Ectodermal cell (in vitro differentiated cells): Measurements from ENCODE around the gene CEP131.

Experiments used
- H3K27ac ChIP-seq: 2 replicates; pipeline ENCODE4 v1.7.0; 2013; ENCODE audit warnings: mild to moderate bottlenecking, low read depth, low read length; ENCODE audit not compliant: insufficient read depth, poor library complexity, severe bottlenecking
- H3K27me3 ChIP-seq: 2 replicates; pipeline ENCODE4 v1.7.0; 2013; ENCODE audit warnings: mild to moderate bottlenecking, low read length; ENCODE audit not compliant: insufficient read depth, control insufficient read depth, poor library complexity, severe bottlenecking
- H3K36me3 ChIP-seq: one replicate; pipeline ENCODE4 v1.7.0; 2013; ENCODE audit warnings: low read length; ENCODE audit not compliant: control insufficient read depth, insufficient read depth
- H3K4me1 ChIP-seq: one replicate; pipeline ENCODE4 v1.7.0; 2013; ENCODE audit warnings: low read length; ENCODE audit not compliant: control insufficient read depth, insufficient read depth
- H3K4me3 ChIP-seq: 2 replicates; pipeline ENCODE4 v1.7.0; 2013; ENCODE audit warnings: low read depth, low read length, control low read depth; ENCODE audit not compliant: insufficient read depth
- H3K9me3 ChIP-seq: 2 replicates; pipeline ENCODE4 v1.7.0; 2013; ENCODE audit warnings: mild to moderate bottlenecking, low read length, moderate library complexity; ENCODE audit not compliant: control insufficient read depth
- WGBS, 2 experiments: methylation state at CpG; one replicate each; pipeline ENCODE4 v1.1.7; 2013; ENCODE audit warnings: missing lambda C conversion rate in 2 of 2; 5-methylcytosine and 5-hydroxymethylcytosine counted together

Gene CEP131

GRCh38 chr17:81223762-81224130 is 981 bp upstream of the CEP131 start:
- peaks cover 11% of the 10 kb centered on the region for H3K4me1 ChIP-seq
- H3K27me3 ChIP-seq, result peaks cover 6% of the 10 kb centered on the region
- no peak overlapping the region for H3K4me3 ChIP-seq
- no peaks in the 10 kb centered on the region for H3K9me3 ChIP-seq
- no peak overlapping the region for H3K27ac ChIP-seq
- WGBS, 2 experiments, result 76 to 78% methylated on average over 11 of the region's 11 CpGs
- H3K36me3 ChIP-seq, result no peaks in the 10 kb centered on the region

DNA sequence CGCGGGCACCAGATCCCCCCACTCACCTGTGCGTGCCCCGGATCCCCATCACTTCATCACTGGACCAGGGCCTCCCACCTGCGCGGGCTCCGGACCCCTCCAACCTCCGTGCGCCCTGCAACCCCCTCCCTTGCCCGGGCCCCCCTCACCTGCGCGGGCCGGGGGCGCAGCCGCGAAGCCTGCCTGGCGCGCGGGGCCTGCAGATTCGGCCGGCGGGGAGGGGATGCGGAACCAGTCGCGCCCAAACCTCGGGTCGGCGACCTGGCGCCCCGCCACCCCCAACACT is 202 bp downstream of the CEP131 start:
- Histone ChIP-seq H3K36me3 (no peaks in the 10 kb centered on the region), H3K9me3 (no peaks in the 10 kb centered on the region), H3K27me3 (peaks cover 6% of the 10 kb centered on the region), H3K4me1 (peaks cover 11% of the 10 kb centered on the region), H3K4me3 (peak overlapping the region; percentile 85), H3K27ac (no peak overlapping the region)
- whole genome bisulfite sequencing, 2 experiments, result 0 to 1% methylated on average over 30 of the region's 30 CpGs

DNA sequence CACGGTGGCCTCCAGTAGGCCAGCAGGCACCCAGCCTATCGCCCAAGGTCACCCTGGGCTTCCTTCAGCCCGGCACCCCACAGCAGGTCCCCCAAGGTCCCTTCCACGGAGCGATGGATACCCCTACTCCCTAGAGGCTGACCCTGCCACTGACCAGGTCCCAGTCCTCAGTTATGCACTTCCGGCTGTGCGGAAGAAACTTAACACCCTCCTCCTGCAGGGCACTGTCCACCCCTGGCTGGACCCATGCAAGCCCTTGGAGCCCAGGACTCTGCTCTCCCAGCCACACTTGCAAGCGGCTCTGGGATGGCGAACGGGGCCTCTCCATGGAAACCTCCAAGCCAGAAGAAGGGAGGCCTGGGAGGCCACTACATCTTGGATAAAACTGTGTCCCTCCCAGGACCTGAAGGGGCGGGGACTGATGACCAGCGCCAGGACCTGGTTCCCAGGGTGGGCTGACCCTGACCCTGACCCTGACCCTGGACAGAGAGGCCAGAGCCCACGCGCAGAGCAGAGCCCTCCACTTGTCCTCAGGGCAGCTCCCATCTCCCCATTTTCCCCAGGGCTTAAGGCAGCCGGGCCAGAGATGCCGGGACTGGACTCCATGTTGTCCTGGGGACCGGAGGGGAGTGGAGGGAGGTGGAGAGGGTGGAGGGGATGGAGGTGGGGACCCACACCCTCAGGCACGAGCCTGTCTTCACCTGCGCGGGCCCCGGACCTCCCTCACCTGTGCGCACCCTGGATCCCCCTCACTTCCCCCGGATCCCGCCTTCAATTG is 734 bp downstream of the CEP131 start:
- 24 to 26% methylated on average over 24 of the region's 24 CpGs for WGBS, 2 experiments
- H3K27me3 ChIP-seq, result peaks cover 6% of the 10 kb centered on the region
- peaks cover 3% of the 10 kb centered on the region for H3K36me3 ChIP-seq
- H3K4me3 ChIP-seq, result peak overlapping the region; percentile 85
- H3K27ac ChIP-seq, result no peak overlapping the region
- H3K4me1 ChIP-seq, result peaks cover 11% of the 10 kb centered on the region
- no peaks in the 10 kb centered on the region for H3K9me3 ChIP-seq

DNA sequence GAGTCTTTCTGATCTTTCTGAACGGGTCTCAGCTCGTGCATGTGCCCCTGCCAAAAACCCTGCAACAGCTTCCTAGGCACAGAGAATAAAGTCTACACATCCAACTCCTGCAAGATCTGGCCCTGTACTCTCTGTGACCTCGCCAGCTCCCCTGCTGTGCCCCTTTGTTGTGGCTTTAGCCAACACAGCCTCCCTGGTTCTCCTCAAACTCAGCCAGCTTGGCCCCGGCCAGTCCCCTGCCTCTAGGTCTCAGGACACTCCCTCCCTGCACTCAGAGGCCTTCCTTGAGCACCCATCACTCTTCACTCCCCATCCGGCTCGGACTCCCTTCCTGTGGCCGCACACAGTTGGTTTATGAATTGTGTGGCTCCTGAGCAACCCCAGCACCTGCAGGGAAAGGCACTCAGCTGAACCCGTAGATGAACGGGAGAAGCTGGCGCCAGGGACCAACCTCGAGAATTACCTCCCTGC is 1.4 kb downstream of the CEP131 start:
- Histone ChIP-seq H3K4me3 (peak overlapping the region; percentile 85), H3K36me3 (peaks cover 4% of the 10 kb centered on the region), H3K4me1 (peaks cover 11% of the 10 kb centered on the region), H3K9me3 (no peaks in the 10 kb centered on the region), H3K27me3 (peaks cover 6% of the 10 kb centered on the region), H3K27ac (no peak overlapping the region)
- WGBS, 2 experiments, result 56% methylated on average over 11 of the region's 11 CpGs

GRCh38 chr17:81219476-81220180 is 3.1 kb downstream of the CEP131 start:
- H3K4me3 ChIP-seq, result no peak overlapping the region
- peaks cover 4% of the 10 kb centered on the region for H3K36me3 ChIP-seq
- H3K27ac ChIP-seq, result no peak overlapping the region
- peaks cover 11% of the 10 kb centered on the region for H3K4me1 ChIP-seq
- H3K27me3 ChIP-seq, result peaks cover 6% of the 10 kb centered on the region
- 95% methylated on average over 24 of the region's 24 CpGs for WGBS, 2 experiments
- no peaks in the 10 kb centered on the region for H3K9me3 ChIP-seq

DNA sequence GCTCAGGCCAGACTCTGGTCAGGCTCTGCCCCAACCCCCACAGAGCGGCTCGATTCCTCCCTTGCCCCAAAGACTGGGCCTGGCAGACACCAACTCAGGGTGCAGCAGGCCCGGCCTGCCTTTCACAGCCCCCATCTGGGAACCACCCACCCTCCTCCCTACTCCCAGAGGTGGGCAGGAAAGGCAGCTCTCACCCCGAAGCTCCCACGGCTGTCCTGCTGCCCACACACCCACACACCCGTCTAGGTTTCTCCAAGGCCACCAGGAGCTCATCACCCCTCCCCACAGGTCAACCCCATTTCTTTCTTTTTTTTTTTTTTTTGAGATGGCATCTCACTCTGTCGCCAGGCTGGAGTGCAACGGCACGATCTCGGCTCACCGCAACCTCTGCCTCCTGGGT is 3.8 kb downstream of the CEP131 start:
- H3K9me3 ChIP-seq, result no peaks in the 10 kb centered on the region
- H3K27ac ChIP-seq, result no peak overlapping the region
- H3K27me3 ChIP-seq, result peaks cover 6% of the 10 kb centered on the region
- peaks cover 4% of the 10 kb centered on the region for H3K36me3 ChIP-seq
- H3K4me3 ChIP-seq, result no peak overlapping the region
- WGBS, 2 experiments, result 92 to 93% methylated on average over 11 of the region's 11 CpGs
- H3K4me1 ChIP-seq, result peaks cover 11% of the 10 kb centered on the region

GRCh38 chr17:81218459-81218858 is 4.3 kb downstream of the CEP131 start:
- no peak overlapping the region for H3K4me3 ChIP-seq
- H3K9me3 ChIP-seq, result no peaks in the 10 kb centered on the region
- 86 to 87% methylated on average over 13 of the region's 13 CpGs for WGBS, 2 experiments
- no peak overlapping the region for H3K27ac ChIP-seq
- H3K36me3 ChIP-seq, result peaks cover 4% of the 10 kb centered on the region
- H3K27me3 ChIP-seq, result peaks cover 1% of the 10 kb centered on the region
- H3K4me1 ChIP-seq, result peaks cover 11% of the 10 kb centered on the region

- Histone ChIP-seq H3K27ac (no peak overlapping the region), H3K4me1 (peaks cover 11% of the 10 kb centered on the region), H3K36me3 (peaks cover 4% of the 10 kb centered on the region), H3K9me3 (no peaks in the 10 kb centered on the region), H3K27me3 (no peaks in the 10 kb centered on the region), H3K4me3 (no peak overlapping the region)
- WGBS, 2 experiments, result 86 to 91% methylated on average over 18 of the region's 18 CpGs
These were observed 5.3 kb downstream of the CEP131 start for GRCh38 chr17:81217491-81217890.

DNA sequence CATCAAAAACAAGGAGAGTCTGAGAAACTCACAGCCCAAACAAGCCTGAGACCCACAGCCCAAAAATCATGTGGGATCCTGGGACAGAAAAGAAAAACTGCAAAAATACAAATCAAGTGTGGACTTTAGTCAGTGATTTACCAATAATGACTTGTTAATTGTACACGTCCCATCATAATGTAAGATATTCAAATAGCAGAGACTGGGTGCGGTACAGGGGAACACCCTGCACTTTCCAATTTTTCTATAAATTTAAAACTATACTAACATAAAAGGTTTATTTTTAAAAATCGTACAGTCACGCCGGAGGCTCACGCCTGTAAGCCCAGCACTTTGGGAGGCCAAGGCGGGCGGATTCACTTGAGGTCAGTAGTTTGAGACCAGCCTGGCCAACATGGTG is 8.8 kb downstream of the CEP131 start:
- 95 to 97% methylated on average over 8 of the region's 8 CpGs for WGBS, 2 experiments
- no peaks in the 10 kb centered on the region for H3K27me3 ChIP-seq
- peaks cover 4% of the 10 kb centered on the region for H3K36me3 ChIP-seq
- H3K4me1 ChIP-seq, result no peaks in the 10 kb centered on the region
- H3K9me3 ChIP-seq, result no peaks in the 10 kb centered on the region
- H3K27ac ChIP-seq, result no peak overlapping the region
- H3K4me3 ChIP-seq, result no peak overlapping the region

DNA sequence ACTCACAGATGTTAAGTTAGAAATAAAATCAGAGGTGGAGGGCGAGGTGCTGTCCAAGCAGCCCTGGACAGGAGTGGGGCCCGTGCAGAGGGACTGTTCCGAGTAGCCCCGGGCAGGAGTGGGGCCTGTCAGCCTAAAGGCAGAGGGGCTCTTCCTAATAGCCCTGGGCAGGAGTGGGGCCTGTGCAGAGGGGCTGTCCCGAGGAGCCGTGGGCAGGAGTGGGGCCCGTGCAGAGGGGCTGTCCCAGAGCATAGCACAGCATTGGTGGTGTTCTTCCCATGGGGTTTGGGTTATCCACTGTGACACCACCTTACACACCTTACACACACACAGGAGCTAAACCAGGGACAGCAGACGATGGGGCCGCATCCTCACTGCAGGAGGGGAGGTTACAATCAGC is 10.4 kb downstream of the CEP131 start:
- 93 to 95% methylated on average over 9 of the region's 9 CpGs for WGBS, 2 experiments
- Histone ChIP-seq H3K27ac (no peak overlapping the region), H3K9me3 (no peaks in the 10 kb centered on the region), H3K4me3 (no peak overlapping the region), H3K27me3 (no peaks in the 10 kb centered on the region), H3K4me1 (no peaks in the 10 kb centered on the region), H3K36me3 (peaks cover 4% of the 10 kb centered on the region)
